ENCODE results near the gene ADAMTS3.

DNA sequence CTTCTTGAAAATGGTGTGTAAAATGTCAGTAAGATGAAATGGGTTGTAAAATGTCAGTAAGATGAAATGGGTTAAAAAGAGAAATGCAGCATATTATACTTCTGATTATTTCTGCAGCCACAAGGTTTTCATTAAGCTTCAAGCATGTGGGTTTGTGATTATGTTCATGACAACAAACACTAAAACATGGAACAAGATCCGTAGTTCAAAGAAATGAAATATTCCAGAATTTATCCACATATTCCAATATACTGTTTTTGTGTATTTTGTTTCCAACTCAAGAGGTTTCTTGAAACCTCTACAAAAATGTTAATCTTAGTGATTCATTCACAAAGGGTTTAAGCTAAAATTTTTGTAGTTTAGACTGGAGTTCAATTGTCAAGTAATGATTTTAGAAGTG, 84.0 kb downstream of the ADAMTS3 start:
- TF ChIP-seq TEAD4 (IDR thresholded peaks at IDR 0.05) (no peak), EP300 (IDR thresholded peaks at IDR 0.05; ENCODE audit: borderline replicate concordance) (no peak), USF1 (IDR thresholded peaks at IDR 0.05) (no peak), CEBPB (IDR thresholded peaks at IDR 0.05) (no peak), CREB1 (IDR thresholded peaks at IDR 0.05; ENCODE audit: low read depth) (no peak), RAD21 (IDR thresholded peaks at IDR 0.05; ENCODE audit: low read depth) (no peak), YY1 (IDR thresholded peaks at IDR 0.05; ENCODE audit: low read depth) (no peak)
- TF ChIP-seq, protein P1, sequence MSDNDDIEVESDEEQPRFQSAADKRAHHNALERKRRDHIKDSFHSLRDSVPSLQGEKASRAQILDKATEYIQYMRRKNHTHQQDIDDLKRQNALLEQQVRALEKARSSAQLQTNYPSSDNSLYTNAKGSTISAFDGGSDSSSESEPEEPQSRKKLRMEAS (IDR thresholded peaks at IDR 0.05): no peak
- TF ChIP-seq, protein P2, sequence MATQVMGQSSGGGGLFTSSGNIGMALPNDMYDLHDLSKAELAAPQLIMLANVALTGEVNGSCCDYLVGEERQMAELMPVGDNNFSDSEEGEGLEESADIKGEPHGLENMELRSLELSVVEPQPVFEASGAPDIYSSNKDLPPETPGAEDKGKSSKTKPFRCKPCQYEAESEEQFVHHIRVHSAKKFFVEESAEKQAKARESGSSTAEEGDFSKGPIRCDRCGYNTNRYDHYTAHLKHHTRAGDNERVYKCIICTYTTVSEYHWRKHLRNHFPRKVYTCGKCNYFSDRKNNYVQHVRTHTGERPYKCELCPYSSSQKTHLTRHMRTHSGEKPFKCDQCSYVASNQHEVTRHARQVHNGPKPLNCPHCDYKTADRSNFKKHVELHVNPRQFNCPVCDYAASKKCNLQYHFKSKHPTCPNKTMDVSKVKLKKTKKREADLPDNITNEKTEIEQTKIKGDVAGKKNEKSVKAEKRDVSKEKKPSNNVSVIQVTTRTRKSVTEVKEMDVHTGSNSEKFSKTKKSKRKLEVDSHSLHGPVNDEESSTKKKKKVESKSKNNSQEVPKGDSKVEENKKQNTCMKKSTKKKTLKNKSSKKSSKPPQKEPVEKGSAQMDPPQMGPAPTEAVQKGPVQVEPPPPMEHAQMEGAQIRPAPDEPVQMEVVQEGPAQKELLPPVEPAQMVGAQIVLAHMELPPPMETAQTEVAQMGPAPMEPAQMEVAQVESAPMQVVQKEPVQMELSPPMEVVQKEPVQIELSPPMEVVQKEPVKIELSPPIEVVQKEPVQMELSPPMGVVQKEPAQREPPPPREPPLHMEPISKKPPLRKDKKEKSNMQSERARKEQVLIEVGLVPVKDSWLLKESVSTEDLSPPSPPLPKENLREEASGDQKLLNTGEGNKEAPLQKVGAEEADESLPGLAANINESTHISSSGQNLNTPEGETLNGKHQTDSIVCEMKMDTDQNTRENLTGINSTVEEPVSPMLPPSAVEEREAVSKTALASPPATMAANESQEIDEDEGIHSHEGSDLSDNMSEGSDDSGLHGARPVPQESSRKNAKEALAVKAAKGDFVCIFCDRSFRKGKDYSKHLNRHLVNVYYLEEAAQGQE (IDR thresholded peaks at IDR 0.05; ENCODE audit: low read depth): no peak
